Measurements from ENCODE around the gene SLC6A5.

SLC6A5 gene

GRCh38 chr11:20668844-20669819 lies 69.7 kb downstream of the SLC6A5 start, which contains the start of gene NELL1:
NELL1 (plus strand) TSS chr11:20669586.
- DNase-seq (ENCODE audit: low read depth in 3 of 3): no peak

GRCh38 chr11:20669820-20670684 lies 70.6 kb downstream of the SLC6A5 start:
- DNase-seq (ENCODE audit: low read depth in 3 of 3): no peak

- DNase-seq (ENCODE audit: low read depth in 3 of 3): no peak
Measured at GRCh38 chr11:20670932-20671403, 71.6 kb downstream of the SLC6A5 start.

- DNase-seq (ENCODE audit: low read depth in 3 of 3): no peak
Measured at GRCh38 chr11:20671856-20672546, 72.6 kb downstream of the SLC6A5 start.

- no peak for DNase-seq (ENCODE audit: low read depth in 3 of 3)
Measured at GRCh38 chr11:20672575-20672974, 73.2 kb downstream of the SLC6A5 start.

GRCh38 chr11:20676658-20677057 lies 77.2 kb downstream of the SLC6A5 start:
- no peak for DNase-seq (ENCODE audit: low read depth in 3 of 3)

- DNase-seq (ENCODE audit: low read depth in 3 of 3): no peak
Measured at GRCh38 chr11:20688761-20689160, 89.4 kb downstream of the SLC6A5 start.

GRCh38 chr11:20707876-20708275 lies 108.5 kb downstream of the SLC6A5 start:
- DNase-seq (ENCODE audit: low read depth in 3 of 3): no peak
